Caco-2 (cell line): ENCODE results near the gene PROZ. TPM values are rescaled to one million over a fixed set of nuclear protein-coding genes. Genes with fewer than 3 reads are reported as not detected.

Experiments
- BruUV-seq: library from RNA; stranded (reverse); fragments of 400-500 nt; replicated peaks from 2 replicates; lab custom pipeline; 2021; lab: Mats Ljungman, UMichigan
- CTCF ChIA-PET: fragments of 300-600 bp; sonication (Branson Sonifier 250); formaldehyde crosslinking; loops from one replicate; lab custom pipeline; 2022; ENCODE audit warnings: antibody characterized with exemption; lab: Charles Lee
- POLR2A ChIA-PET: fragments of 300-600 bp; sonication (Branson Sonifier 250); formaldehyde crosslinking; loops from one replicate; lab custom pipeline; 2022; ENCODE audit warnings: antibody characterized with exemption; lab: Charles Lee
- DNase-seq, 2 experiments: peaks; one replicate each; pipeline versions ENCODE4 v3.0.0 to v3.0.0-alpha.2; 2020 to 2022
- H3K27me3 ChIP-seq: replicated peaks from 2 replicates; pipeline ENCODE4 v1.6.0; 2011; ENCODE audit warnings: low read length; ENCODE audit not compliant: control insufficient read depth, insufficient read depth
- H3K36me3 ChIP-seq: 2 replicates; pipeline ENCODE4 v1.5.1; 2011; ENCODE audit warnings: low read length; ENCODE audit not compliant: control insufficient read depth, insufficient read depth
- H3K4me1 ChIP-seq: fragments of 250-450 bp; sonication (Bioruptor Pico); 2 replicates; pipeline ENCODE4 v1.5.1; 2020; ENCODE audit warnings: mild to moderate bottlenecking
- H3K4me3 ChIP-seq: 2 replicates; pipeline ENCODE4 v1.5.1; 2011; ENCODE audit warnings: low read depth, mild to moderate bottlenecking, control low read depth, low read length
- H3K9me3 ChIP-seq: fragments of 250-450 bp; sonication (Bioruptor Pico); 2 replicates; pipeline ENCODE4 v1.5.1; 2020; ENCODE audit warnings: mild to moderate bottlenecking, moderate library complexity
- H3K27ac Mint-ChIP-seq: one replicate; pipeline ENCODE4 v1.8.0; 2022; ENCODE audit warnings: mixed read lengths; ENCODE audit not compliant: unreplicated experiment
- H3K27me3 Mint-ChIP-seq: one replicate; pipeline ENCODE4 v1.8.0; 2022; ENCODE audit warnings: mixed read lengths; ENCODE audit not compliant: insufficient read depth, unreplicated experiment
- H3K36me3 Mint-ChIP-seq: one replicate; pipeline ENCODE4 v1.8.0; 2022; ENCODE audit warnings: mild to moderate bottlenecking, mixed read lengths; ENCODE audit not compliant: insufficient read depth, unreplicated experiment
- H3K4me1 Mint-ChIP-seq: one replicate; pipeline ENCODE4 v1.8.0; 2022; ENCODE audit warnings: low read depth, mixed read lengths; ENCODE audit not compliant: unreplicated experiment
- H3K4me3 Mint-ChIP-seq: one replicate; pipeline ENCODE4 v1.8.0; 2022; ENCODE audit warnings: mild to moderate bottlenecking, moderate library complexity, mixed read lengths; ENCODE audit not compliant: unreplicated experiment
- H3K9me3 Mint-ChIP-seq: one replicate; pipeline ENCODE4 v1.8.0; 2022; ENCODE audit warnings: mixed read lengths; ENCODE audit not compliant: unreplicated experiment
- intact Hi-C: fragments of 100-400 bp; cut with micrococcal nuclease; formaldehyde crosslinking; loops from one replicate; pipeline ENCODE4 v1.10.0; 2022; ENCODE audit not compliant: unreplicated experiment
- total RNA-seq: library from RNA; stranded (reverse); gene quantifications from 2 replicates; pipeline ENCODE4 v1.2.3, GENCODE V29; 2022
- TF ChIP-seq, protein P1 (sequence below), 2 experiments: fragments of 200-600 bp in 1 of 2; IDR thresholded peaks; 1 replicate in 1 of 2; 2 replicates in 1 of 2; pipeline versions ENCODE4 v1.5.1 to v1.8.0; 2011 to 2022; ENCODE audit warnings: antibody characterized with exemption in 1 of 2, control low read depth in 1 of 2, inconsistent platforms in 1 of 2, low read depth in 1 of 2, low read length in 1 of 2, mild to moderate bottlenecking in 1 of 2, moderate library complexity in 1 of 2; ENCODE audit not compliant: insufficient read depth in 1 of 2, severe bottlenecking in 1 of 2, unreplicated experiment in 1 of 2

The PROZ gene
- total RNA-seq, 1 experiment from 2014 or later, result not detected

DNA sequence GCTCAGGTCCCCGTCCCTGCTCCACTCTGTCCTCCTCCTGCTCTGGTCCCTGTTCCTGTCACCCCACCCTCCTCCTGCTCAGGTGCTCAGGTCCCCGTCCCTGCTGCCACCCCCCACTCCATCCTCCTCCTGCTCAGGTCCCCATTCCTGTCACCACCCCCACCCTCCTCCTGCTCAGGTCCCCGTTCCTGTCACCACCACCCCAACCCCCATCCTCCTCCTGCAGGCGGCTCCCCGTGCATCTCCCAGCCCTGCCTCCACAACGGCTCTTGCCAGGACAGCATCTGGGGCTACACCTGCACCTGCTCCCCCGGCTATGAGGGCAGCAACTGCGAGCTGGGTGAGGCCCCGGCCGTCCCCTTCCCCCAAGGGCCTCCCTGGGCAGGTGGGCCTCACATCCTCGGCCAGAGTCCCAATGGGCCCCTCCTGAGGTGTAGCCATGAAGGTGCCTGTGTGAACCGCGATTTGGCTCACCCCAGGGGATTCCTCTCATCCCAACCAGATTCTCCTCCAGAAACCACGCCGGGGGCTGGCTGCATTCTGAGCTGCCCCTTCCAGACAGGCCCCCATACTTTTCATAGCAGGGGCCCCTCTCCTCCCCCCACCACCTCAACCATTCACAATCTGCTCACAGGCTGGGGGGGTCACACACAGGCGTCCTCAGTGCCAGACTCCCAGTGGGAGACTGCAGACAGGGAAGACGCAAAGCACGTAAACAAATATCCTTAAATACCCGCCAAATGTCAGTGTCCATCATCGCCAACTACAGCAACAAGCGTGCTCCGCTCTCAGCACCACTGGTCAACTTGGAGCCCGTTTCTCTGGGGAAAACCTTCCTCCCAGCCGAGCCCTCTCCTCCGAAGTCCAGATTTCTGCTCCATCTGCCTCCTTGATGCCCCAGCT is 4.6 kb downstream of the PROZ start:
- no peaks in the 10 kb centered on the region for H3K27me3 ChIP-seq
- no peaks in the 10 kb centered on the region for H3K36me3 ChIP-seq
- H3K4me1 Mint-ChIP-seq, result peaks cover 12% of the 10 kb centered on the region
- peaks cover 9% of the 10 kb centered on the region for H3K36me3 Mint-ChIP-seq
- H3K27ac Mint-ChIP-seq, result no peak overlapping the region
- no TSS peak for BruUV-seq
- TF ChIP-seq, protein P1, sequence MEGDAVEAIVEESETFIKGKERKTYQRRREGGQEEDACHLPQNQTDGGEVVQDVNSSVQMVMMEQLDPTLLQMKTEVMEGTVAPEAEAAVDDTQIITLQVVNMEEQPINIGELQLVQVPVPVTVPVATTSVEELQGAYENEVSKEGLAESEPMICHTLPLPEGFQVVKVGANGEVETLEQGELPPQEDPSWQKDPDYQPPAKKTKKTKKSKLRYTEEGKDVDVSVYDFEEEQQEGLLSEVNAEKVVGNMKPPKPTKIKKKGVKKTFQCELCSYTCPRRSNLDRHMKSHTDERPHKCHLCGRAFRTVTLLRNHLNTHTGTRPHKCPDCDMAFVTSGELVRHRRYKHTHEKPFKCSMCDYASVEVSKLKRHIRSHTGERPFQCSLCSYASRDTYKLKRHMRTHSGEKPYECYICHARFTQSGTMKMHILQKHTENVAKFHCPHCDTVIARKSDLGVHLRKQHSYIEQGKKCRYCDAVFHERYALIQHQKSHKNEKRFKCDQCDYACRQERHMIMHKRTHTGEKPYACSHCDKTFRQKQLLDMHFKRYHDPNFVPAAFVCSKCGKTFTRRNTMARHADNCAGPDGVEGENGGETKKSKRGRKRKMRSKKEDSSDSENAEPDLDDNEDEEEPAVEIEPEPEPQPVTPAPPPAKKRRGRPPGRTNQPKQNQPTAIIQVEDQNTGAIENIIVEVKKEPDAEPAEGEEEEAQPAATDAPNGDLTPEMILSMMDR (IDR thresholded peaks at IDR 0.05; ENCODE audit: insufficient read depth in 1 of 2, low read depth in 1 of 2, low read length in 1 of 2, severe bottlenecking in 1 of 2, unreplicated experiment in 1 of 2), result no peak
- peaks cover 7% of the 10 kb centered on the region for H3K4me1 ChIP-seq
- H3K4me3 Mint-ChIP-seq, result no peak overlapping the region
- DNase-seq, result no peak
- CTCF ChIA-PET, result no interaction called here
- no peak overlapping the region for H3K4me3 ChIP-seq
- no peaks in the 10 kb centered on the region for H3K9me3 Mint-ChIP-seq
- intact Hi-C loops, result no loop called here
- POLR2A ChIA-PET, result no interaction called here
- H3K9me3 ChIP-seq, result no peaks in the 10 kb centered on the region
- peaks cover 12% of the 10 kb centered on the region for H3K27me3 Mint-ChIP-seq

DNA sequence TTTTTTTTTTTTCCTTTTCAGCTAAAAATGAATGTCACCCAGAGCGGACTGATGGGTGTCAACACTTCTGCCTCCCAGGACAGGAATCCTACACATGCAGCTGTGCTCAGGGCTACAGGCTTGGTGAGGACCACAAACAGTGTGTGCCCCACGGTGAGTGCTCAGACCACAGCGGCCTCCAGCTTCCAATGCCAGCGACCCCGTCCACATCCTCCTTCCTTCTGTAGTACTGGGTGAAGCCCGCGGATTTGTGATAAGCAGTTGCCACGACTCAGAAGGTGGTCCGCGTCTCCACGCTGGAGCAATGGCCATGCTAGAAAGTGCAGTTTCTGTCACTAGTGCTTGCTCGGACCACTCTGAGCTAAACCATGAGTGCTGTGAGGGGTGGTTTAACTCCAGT is 6.0 kb downstream of the PROZ start:
- BruUV-seq, result no TSS peak
- no peaks in the 10 kb centered on the region for H3K27me3 ChIP-seq
- CTCF ChIA-PET, result no interaction called here

DNA sequence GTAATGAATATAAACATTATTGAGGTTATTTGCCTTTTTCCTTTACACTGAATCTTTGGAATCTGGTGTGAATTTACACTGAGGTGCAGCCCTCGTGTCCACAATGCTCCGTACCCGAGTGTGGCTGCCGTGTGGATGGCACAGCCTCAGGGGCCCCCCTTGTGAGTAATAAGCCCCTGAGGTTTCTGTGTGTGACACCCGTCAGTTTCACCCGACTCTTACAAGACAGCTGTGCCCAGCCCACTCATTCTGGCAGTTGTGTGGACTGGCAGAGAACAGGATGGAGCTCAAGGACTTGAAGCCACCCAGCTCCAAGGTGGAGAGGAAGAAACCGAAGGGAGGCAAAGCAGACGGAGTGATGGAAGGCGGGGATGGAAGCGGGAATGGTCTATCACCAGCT is 7.8 kb downstream of the PROZ start:
- peaks cover 14% of the 10 kb centered on the region for H3K4me1 ChIP-seq
- peaks cover 15% of the 10 kb centered on the region for H3K4me1 Mint-ChIP-seq
- H3K36me3 ChIP-seq, result no peaks in the 10 kb centered on the region
- no peak overlapping the region for H3K4me3 ChIP-seq
- H3K27me3 Mint-ChIP-seq, result peaks cover 10% of the 10 kb centered on the region
- no peak overlapping the region for H3K27ac Mint-ChIP-seq
- H3K27me3 ChIP-seq, result no peaks in the 10 kb centered on the region
- no TSS peak for BruUV-seq
- POLR2A ChIA-PET, result no interaction called here
- TF ChIP-seq, protein P1 (IDR thresholded peaks at IDR 0.05; ENCODE audit: insufficient read depth in 1 of 2, low read depth in 1 of 2, low read length in 1 of 2, severe bottlenecking in 1 of 2, unreplicated experiment in 1 of 2), result no peak
- no peak overlapping the region for H3K4me3 Mint-ChIP-seq
- H3K9me3 Mint-ChIP-seq, result no peaks in the 10 kb centered on the region
- intact Hi-C loops, result no loop called here
- DNase-seq, result no peak
- CTCF ChIA-PET, result no interaction called here
- H3K9me3 ChIP-seq, result no peaks in the 10 kb centered on the region
- H3K36me3 Mint-ChIP-seq, result peaks cover 31% of the 10 kb centered on the region

More for the DNA sequence above, 6.0 kb downstream of the PROZ start:
- intact Hi-C loops, result no loop called here
- Mint-ChIP-seq H3K27ac (no peak overlapping the region), H3K27me3 (peaks cover 12% of the 10 kb centered on the region), H3K36me3 (peaks cover 22% of the 10 kb centered on the region), H3K4me3 (no peak overlapping the region), H3K9me3 (no peaks in the 10 kb centered on the region), H3K4me1 (peaks cover 6% of the 10 kb centered on the region)
- Histone ChIP-seq H3K4me3 (no peak overlapping the region), H3K36me3 (no peaks in the 10 kb centered on the region), H3K9me3 (no peaks in the 10 kb centered on the region), H3K4me1 (peaks cover 3% of the 10 kb centered on the region; the same call in 1 of the 2 replicates)
- POLR2A ChIA-PET, result interaction anchor here (0.7 kb wide), 1 partner anchor 49 kb away, joined by 5 read pairs; no protein-coding TSS in a partner anchor
- no peak for DNase-seq
- TF ChIP-seq, protein P1 (IDR thresholded peaks at IDR 0.05; ENCODE audit: insufficient read depth in 1 of 2, low read depth in 1 of 2, low read length in 1 of 2, severe bottlenecking in 1 of 2, unreplicated experiment in 1 of 2), result no peak
